Neural cell (in vitro differentiated cells): ENCODE results near the gene GPRIN1.

Experiments used
- EP300 ChIP-seq: fragments of 450-650 bp; conservative IDR thresholded peaks from 2 replicates; pipeline ENCODE4 v1.6.1; 2014; ENCODE audit warnings: antibody characterized with exemption, mild to moderate bottlenecking, moderate library complexity; ENCODE audit not compliant: poor library complexity, severe bottlenecking
- EZH2 ChIP-seq: fragments of 200-600, 300-800 bp; shearing (Covaris generic), sonication (generic); IDR thresholded peaks from 2 replicates; pipeline ENCODE4 v1.6.1; 2014; ENCODE audit warnings: antibody characterized with exemption, low read length, borderline replicate concordance, mild to moderate bottlenecking; ENCODE audit not compliant: insufficient read depth, poor library complexity, severe bottlenecking
- TF ChIP-seq, protein P1 (sequence below): fragments of 450-650 bp; IDR thresholded peaks from 2 replicates; pipeline ENCODE4 v1.5.1; 2014; ENCODE audit warnings: antibody characterized with exemption, mild to moderate bottlenecking, moderate library complexity; ENCODE audit not compliant: poor library complexity, severe bottlenecking

DNA sequence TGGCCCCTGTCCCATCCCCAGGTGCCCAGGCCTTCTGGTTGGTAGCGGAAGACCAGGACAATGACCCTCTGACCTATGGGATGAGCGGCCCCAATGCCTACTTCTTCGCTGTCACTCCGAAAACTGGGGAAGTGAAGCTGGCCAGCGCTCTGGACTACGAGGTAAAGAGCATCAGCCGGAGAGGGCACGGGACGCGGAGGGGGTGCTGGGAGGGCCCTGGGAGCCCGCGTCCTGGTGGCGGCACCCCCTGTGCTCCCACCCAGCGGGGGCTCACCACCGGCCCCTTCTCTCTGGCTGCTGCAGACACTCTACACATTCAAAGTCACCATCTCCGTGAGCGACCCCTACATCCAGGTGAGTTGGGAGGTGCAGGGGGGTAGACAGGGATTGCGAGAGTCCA, 41.3 kb downstream of the GPRIN1 start:
- TF ChIP-seq, protein P1, sequence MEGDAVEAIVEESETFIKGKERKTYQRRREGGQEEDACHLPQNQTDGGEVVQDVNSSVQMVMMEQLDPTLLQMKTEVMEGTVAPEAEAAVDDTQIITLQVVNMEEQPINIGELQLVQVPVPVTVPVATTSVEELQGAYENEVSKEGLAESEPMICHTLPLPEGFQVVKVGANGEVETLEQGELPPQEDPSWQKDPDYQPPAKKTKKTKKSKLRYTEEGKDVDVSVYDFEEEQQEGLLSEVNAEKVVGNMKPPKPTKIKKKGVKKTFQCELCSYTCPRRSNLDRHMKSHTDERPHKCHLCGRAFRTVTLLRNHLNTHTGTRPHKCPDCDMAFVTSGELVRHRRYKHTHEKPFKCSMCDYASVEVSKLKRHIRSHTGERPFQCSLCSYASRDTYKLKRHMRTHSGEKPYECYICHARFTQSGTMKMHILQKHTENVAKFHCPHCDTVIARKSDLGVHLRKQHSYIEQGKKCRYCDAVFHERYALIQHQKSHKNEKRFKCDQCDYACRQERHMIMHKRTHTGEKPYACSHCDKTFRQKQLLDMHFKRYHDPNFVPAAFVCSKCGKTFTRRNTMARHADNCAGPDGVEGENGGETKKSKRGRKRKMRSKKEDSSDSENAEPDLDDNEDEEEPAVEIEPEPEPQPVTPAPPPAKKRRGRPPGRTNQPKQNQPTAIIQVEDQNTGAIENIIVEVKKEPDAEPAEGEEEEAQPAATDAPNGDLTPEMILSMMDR, result no peak
- TF ChIP-seq EZH2, result no peak
- TF ChIP-seq EP300, result no peak
